Stimulated activated CD4-positive, alpha-beta T cell treated with anti-CD3 and anti-CD28 coated beads, Interleukin-4, amount 100 ng/mL, for 24 hours (primary cell): Measurements from ENCODE around the gene RRP1.

ENCODE experiments used
- DNase-seq: peaks from one replicate; pipeline ENCODE4 v3.0.0-alpha.2; 2020

Gene RRP1

DNA sequence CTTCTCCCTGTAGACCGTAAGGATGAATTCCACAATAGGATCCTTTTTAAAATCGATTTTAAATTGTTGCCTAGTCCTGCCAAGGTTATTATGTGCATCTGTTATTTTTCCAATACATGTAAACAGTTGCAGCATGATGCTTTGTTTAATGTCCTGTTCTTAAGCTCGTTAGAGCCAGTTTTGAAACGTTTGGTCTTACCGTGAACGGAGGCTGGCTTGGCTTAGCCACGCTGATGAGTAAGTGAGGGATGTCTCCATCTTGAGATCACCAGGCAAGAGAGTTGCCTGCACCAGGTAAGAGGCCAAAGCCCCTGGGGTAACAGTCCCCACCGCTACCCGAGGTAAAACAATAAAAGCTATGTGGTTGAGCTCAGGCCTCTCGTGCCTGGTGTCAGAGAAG lies 30.6 kb upstream of the RRP1 start:
- DNase-seq, result no peak

DNA sequence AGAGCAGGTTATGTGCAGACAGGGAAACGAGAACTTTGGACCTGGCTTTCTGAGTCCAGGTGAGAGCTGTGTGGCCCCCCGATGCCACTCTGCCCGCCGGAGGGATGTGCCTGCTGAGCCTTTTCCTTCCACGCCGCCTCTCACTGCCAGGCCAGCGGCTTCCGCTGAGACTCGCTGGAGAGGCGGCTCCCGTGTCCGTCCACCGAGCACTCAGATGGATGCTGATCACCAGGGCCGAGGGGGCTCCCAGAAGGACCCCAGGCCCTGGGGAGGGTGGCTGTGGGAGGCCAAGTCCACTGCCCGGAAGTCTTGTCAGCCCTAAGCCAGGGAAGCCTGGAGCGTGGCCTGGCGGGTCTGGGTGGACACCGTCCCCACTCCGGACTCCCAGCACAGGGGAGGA lies 29.7 kb upstream of the RRP1 start:
- no peak for DNase-seq

- DNase-seq, result no peak
Measured at GRCh38 chr21:43760391-43760958, 28.9 kb upstream of the RRP1 start.

GRCh38 chr21:43761886-43762285 lies 27.5 kb upstream of the RRP1 start:
- no peak for DNase-seq

GRCh38 chr21:43762303-43763128 lies 26.9 kb upstream of the RRP1 start:
- no peak for DNase-seq

DNA sequence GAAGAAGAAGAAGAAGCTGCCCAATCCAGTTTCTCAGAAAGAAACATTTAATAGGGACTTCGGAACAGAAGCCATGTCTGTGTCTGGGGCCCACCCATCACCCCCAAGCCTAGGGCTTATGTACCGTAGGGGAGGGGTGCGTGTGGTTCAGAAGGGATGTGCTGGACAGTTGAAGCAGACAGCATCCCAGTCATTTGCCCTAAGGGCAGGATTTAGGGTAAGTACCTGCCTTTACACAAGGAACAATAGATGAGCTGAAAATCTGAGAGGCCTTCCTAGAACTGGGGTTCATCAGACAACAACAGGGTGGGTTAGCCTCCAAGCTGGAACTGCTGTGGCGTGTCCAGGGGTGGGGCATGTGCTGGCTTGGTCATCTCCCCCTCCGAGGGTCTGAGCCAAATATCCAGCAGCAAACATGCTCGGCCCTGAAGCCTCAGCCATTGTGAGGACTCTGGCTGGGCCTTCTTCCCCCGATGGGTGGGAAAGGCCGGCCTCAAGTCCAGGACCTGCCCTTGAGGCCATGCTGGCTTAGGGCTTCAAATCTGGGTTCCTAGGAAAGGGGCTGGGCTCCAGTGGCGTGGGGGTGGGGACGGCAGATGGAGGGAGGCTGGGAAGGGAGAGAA lies 25.4 kb upstream of the RRP1 start:
- DNase-seq, result no peak

GRCh38 chr21:43764576-43765495 lies 24.5 kb upstream of the RRP1 start:
- no peak for DNase-seq

DNA sequence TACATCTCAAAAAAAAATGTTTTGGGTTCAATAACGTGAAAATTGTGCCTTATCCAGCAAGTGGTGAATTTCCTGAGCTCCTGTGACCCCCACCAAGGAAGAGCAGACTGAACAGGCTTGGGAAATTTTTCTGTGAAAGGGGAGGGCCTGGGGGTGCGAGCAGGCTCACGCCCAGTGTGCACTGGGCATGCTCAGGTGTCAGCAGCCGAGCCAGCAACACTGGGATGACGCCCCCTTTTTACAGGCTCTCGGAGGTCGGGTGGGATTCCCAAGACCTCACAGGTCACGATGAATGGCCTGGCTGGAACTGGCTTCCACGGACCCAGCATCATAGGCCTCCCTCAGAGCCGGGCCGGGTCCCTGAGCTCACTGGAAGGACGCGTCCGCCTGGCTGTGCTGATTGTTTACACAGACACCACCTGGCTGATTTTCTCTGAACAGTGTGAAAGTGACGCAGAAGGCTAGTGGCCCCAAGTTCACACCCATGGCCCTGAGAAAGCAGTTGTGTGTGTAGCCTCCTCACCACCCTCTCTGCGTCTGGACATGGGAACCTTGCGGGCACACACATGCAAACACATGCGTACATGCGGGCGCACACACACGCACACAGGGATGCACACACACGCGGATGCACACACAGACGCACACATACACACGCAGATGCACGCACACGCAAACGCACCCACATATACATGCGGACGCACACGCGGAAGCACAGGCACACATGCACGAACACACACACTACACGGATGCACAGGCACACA lies 22.5 kb upstream of the RRP1 start:
- no peak for DNase-seq

GRCh38 chr21:43767498-43767983 lies 21.8 kb upstream of the RRP1 start:
- no peak for DNase-seq

DNA sequence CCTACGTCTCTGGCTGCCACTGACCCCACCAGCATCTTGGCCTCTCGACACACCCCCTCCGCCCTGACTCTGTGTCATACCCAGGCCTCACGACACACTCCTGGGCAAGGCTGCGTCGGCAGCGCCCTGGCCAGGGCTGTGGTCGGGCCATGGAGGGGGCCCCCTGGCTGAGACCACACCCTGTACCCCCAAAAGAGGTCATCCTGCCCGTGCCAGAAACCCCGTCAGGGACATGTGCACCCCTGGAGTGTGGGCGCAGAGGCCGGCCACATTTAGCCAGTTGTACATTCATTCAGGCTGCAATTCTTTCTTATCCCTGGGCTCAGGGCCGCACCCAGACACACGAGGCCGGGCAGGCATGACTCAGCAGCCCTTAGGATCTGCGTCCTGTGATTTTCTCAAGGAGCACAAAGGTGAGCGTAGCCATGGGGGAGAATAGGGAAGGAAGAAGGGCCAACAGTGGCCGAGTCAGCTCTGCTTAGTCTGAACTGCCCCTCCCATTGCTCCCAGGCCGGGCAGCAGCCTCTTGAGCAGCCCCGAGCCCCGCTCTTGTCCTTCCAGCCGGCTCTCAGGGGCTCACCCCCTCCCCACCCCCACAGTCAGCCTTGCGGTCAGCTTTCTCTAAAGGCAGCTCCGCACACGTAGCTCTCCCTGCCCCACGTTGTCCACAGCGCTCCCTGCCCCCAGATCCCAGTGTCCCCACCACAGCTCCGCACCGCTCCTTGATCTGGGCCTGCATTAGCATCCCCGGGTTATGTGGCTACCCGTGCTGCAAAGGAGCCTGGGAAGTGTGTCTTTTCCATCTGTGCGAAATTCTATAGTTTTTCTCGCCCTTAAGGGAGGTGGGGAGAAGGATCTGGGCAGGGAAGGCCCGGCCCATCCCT lies 21.2 kb upstream of the RRP1 start:
- DNase-seq, result no peak

DNA sequence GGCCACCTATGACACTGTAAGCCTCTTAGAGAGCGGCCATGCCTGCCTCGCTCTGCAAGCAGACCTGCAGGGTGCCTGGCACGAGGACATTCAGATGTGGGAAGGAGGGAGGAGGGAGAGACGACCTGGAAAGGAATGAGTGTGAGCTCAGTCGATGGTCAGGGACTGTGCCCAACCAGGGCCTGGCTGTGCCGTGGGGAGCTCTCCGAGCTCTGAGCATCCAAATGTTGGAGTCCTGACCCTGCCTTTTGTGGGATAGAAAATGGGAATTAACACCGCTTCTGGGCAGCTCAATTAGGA lies 20.6 kb upstream of the RRP1 start:
- no peak for DNase-seq

DNA sequence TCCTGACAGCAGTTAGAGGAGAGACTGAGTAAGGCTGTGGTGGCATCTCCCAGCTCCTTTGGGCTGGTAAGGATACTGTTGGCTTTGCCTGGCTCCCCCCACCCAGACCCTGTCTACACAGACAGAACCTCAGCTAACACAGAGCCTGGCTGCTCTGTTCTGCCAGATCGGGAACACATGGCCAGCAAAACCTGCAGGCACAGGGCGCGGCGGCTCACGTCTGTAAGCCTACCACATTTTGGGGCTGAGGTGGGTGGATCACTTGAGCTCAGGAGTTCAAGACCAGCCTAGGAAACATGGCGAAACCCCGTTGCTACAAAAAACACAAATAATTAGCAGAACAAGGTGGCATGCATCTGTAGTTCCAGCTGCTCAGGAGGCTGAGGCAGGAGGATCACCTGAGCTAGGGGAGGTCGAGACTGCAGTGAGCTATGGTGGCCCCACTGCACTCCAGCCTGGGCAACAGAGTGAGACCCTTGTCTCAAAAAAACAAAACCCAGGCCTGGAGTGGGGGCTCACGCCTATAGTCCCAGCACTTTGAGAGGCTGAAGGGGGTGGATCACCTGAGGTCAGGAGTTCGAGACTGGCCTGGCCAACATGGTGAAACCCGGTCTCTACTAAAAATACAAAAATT lies 19.9 kb upstream of the RRP1 start:
- no peak for DNase-seq

- no peak for DNase-seq
Measured at GRCh38 chr21:43770066-43770655, 19.2 kb upstream of the RRP1 start.

DNA sequence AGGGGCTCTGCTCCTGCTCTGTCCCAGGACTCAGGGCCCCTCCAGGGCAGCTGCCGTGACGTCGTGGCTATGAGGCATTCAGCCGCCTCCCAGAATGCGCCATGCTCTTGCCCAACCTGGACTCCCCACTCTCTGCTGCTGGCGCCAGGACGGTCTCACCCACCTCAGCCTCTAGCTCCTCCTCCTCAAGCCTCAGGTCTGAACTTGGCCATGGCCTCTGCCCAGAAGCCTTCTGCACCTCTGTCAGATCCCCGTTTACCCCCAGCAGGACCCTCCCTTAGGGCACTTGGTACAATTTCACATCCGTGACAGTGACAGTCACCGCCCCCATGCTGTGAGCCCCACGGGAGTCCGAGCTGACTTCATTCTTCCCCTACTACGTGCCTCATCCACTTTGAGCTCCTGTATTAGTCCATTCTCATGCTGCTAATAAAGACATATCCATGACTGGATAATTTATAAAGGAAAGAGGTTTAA lies 18.1 kb upstream of the RRP1 start:
- DNase-seq, result no peak

DNA sequence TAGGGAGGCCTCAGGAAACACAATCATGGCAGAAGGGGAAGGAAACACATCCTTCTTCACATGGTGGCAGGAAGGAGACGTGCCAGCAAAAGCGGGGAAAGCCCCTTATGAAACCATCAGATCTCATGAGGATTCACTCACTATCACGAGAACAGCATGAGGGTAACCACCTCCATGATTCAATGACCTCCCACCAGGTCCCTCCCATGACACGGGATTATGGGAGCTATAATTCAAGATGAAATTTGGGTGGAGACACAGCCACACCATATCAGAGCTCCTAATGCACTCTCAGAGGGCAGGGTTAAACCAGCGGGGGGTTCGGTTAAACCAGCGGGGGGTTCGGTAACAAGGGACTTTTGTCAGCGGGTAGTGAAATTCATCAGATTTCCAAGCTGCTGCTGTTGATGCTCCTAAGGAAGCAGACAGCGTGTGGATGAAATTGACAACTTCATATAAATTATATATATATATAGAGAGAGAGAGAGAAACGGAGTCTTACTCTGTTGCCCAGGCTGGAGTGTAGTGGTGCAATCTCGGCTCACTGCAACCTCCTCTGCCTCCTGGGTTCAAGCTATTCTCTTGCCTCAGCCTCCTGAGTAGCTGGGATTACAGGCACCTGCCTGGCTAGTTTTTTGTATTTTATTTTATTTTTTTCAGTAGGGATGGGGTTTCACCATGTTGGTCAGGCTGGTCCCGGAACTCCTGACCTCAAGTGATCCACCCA lies 17.5 kb upstream of the RRP1 start:
- no peak for DNase-seq

DNA sequence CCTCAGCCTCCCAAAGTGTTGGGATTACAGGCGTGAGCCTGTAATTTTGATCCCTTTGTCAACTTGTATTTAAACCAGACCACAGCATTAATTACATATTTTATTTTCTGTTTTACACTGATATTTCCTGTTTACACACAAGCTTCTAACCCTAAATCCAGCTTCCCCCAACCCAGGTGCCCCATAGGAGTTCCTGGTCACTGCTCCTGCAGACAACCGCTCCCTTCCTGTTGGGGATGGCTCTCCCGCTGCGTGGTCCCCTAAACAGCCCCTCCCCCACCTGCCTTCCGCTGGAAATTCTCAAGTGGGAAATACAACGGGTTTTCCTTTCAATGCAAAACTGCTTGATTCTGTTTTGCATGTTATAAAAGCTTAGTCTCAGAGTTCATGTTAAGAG lies 17.0 kb upstream of the RRP1 start:
- DNase-seq, result no peak

- DNase-seq, result no peak
Measured at GRCh38 chr21:43774163-43774562, 15.2 kb upstream of the RRP1 start.

GRCh38 chr21:43775190-43775589 lies 14.2 kb upstream of the RRP1 start:
- no peak for DNase-seq

DNA sequence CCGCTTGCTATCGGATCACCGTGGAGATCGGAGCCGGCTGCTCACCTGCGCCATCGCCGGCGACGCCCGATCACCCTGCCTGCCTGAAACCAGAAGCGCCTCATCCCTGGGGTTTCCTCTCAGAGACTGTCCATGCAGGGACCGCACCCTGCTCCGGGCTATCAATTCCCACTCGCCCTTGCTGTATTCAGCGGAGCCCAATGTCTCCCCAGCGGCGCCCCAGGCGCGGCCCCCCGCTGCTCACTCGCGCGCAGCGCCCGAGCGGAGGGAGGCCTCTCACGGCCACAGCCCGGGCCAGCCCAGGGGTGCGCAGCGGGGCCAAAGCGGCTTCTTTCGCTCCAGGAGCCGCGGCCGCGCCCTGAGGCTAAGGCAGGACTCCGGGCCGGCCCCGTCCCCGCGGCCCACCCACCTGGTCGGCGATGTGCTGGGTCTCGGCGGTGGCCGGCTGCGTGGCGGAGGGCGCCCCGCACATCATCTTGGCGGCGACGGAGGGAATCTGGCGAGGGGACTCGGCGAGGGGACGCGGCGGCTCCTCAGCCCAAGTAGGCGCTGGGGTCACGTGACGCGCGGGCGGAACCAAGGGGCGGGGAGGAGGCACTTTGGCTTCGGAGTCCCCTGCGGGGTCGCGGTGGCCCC lies 13.5 kb upstream of the RRP1 start, which contains the start of gene CSTB:
CSTB (minus strand) TSS at position 514 of the 636 bp plus-strand sequence; CDS start at position 475, 39 bp downstream.
- peak; percentile 85 for DNase-seq
